HepG2 (cell line): Measurements from ENCODE around the gene RNASE13. TPM values are rescaled to one million over a fixed set of nuclear protein-coding genes. Genes with fewer than 3 reads are reported as not detected.
A peak's percentile ranks its signal among the peaks of the same experiment; 100 is the strongest.

ENCODE experiments used
- CHD4 ChIP-seq: fragments of 200-600 bp; sonication (generic); IDR thresholded peaks from 2 replicates; pipeline ENCODE4 v1.7.0; 2017; ENCODE audit warnings: mild to moderate bottlenecking, low read length, borderline replicate concordance
- ELF3 ChIP-seq: IDR thresholded peaks from 2 replicates; pipeline ENCODE4 v1.6.1; 2016; ENCODE audit warnings: missing genetic modification reagents, missing compliant biosample characterization
- GATA4 ChIP-seq: sonication (generic); IDR thresholded peaks from 2 replicates; pipeline ENCODE4 v1.6.1; 2016; ENCODE audit warnings: antibody characterized with exemption, low read depth, borderline replicate concordance
- HNRNPK ChIP-seq: fragments of 200-400 bp; formaldehyde crosslinking; IDR thresholded peaks from 2 replicates; pipeline ENCODE4 v1.6.1; 2018; ENCODE audit warnings: low read length, low read depth, moderate library complexity, mild to moderate bottlenecking; ENCODE audit not compliant: poor library complexity, severe bottlenecking
- HOXA7 ChIP-seq: sonication (generic); formaldehyde crosslinking; IDR thresholded peaks from 2 replicates; pipeline ENCODE4 v1.8.1; 2022; ENCODE audit warnings: mild to moderate bottlenecking, missing genetic modification reagents, moderate library complexity
- KDM1A ChIP-seq: IDR thresholded peaks from 2 replicates; pipeline ENCODE4 v1.6.1; 2016; ENCODE audit warnings: missing compliant biosample characterization
- MED1 ChIP-seq: sonication (generic); formaldehyde crosslinking; IDR thresholded peaks from 2 replicates; pipeline ENCODE4 v1.4.0; 2020; ENCODE audit warnings: missing genetic modification reagents
- NFE2L1 ChIP-seq: sonication (generic); formaldehyde crosslinking; IDR thresholded peaks from 2 replicates; pipeline ENCODE4 v1.4.0; 2020; ENCODE audit warnings: missing genetic modification reagents, mild to moderate bottlenecking, borderline replicate concordance
- PRPF4 ChIP-seq: fragments of 200-400 bp; formaldehyde crosslinking; IDR thresholded peaks from 2 replicates; pipeline ENCODE4 v1.6.1; 2016; ENCODE audit warnings: low read length, low read depth; ENCODE audit not compliant: poor library complexity, severe bottlenecking
- SMARCC2 ChIP-seq: fragments of 450-650 bp; IDR thresholded peaks from 2 replicates; pipeline ENCODE4 v1.6.1; 2017; ENCODE audit warnings: antibody characterized with exemption, mild to moderate bottlenecking
- SRY ChIP-seq: sonication (generic); formaldehyde crosslinking; IDR thresholded peaks from 2 replicates; pipeline ENCODE4 v1.8.0; 2022; ENCODE audit warnings: mild to moderate bottlenecking, missing genetic modification reagents
- STAT5B ChIP-seq: sonication (generic); formaldehyde crosslinking; IDR thresholded peaks from 2 replicates; pipeline ENCODE4 v1.4.0; 2020; ENCODE audit warnings: missing genetic modification reagents
- YY1 ChIP-seq: IDR thresholded peaks from 2 replicates; pipeline ENCODE4 v1.6.1; 2011; ENCODE audit warnings: low read length, low read depth, moderate library complexity, mild to moderate bottlenecking; ENCODE audit not compliant: insufficient read depth, insufficient replicate concordance
- ZC3H4 ChIP-seq: sonication (generic); formaldehyde crosslinking; IDR thresholded peaks from 2 replicates; pipeline ENCODE4 v1.4.0; 2020; ENCODE audit warnings: missing genetic modification reagents, borderline replicate concordance
- ZFP90 ChIP-seq: sonication (generic); formaldehyde crosslinking; IDR thresholded peaks from 2 replicates; pipeline ENCODE4 v1.8.0; 2022; ENCODE audit warnings: missing genetic modification reagents, mild to moderate bottlenecking, inconsistent platforms, borderline replicate concordance
- ZMAT5 ChIP-seq: sonication (generic); formaldehyde crosslinking; IDR thresholded peaks from 2 replicates; pipeline ENCODE4 v1.5.0; 2020; ENCODE audit warnings: mild to moderate bottlenecking, low read depth, missing genetic modification reagents, borderline replicate concordance
- ZNF101 ChIP-seq: sonication (generic); formaldehyde crosslinking; IDR thresholded peaks from 2 replicates; pipeline ENCODE4 v1.4.0; 2020; ENCODE audit warnings: mild to moderate bottlenecking, low read depth, missing genetic modification reagents, borderline replicate concordance
- ZNF446 ChIP-seq: sonication (generic); formaldehyde crosslinking; IDR thresholded peaks from 2 replicates; pipeline ENCODE4 v1.5.0; 2020; ENCODE audit warnings: mild to moderate bottlenecking, missing genetic modification reagents
- ZNF552 ChIP-seq: sonication (generic); formaldehyde crosslinking; IDR thresholded peaks from 2 replicates; pipeline ENCODE4 v1.9.0; 2022; ENCODE audit warnings: missing genetic modification reagents, mild to moderate bottlenecking, borderline replicate concordance
- ZNF644 ChIP-seq: IDR thresholded peaks from 2 replicates; pipeline ENCODE4 v1.6.1; 2016; ENCODE audit warnings: low read depth
- ZNF7 ChIP-seq: IDR thresholded peaks from 2 replicates; pipeline ENCODE4 v1.6.1; 2016; ENCODE audit warnings: missing biosample characterization, missing genetic modification reagents
- polyA plus RNA-seq, 8 experiments: library from polyadenylated mRNA; depleted of rRNA in 3 of 8; stranded (reverse) in 7 of 8; unstranded in 1 of 8; fragments of >200 nt; fragmentation: Illumina TruSeq in 4 of 8; extraction: Trizol in 4 of 8; gene quantifications; 2 replicates each; pipeline versions ENCODE4 v1.2.1 to v1.2.3, GENCODE V29; 2011 to 2016; ENCODE audit warnings: low read depth in 4 of 8, missing spikeins in 1 of 8, mixed read lengths in 1 of 8; ENCODE audit not compliant: insufficient read depth in 1 of 8
- total RNA-seq, 5 experiments: library from RNA; depleted of rRNA; stranded (reverse); fragments of >200 nt; fragmentation: Illumina TruSeq; extraction: Trizol; gene quantifications; 2 replicates each; pipeline ENCODE4 v1.2.3, GENCODE V29; 2016; ENCODE audit warnings: low read depth in 1 of 5
- TF ChIP-seq, protein P1 (sequence below): sonication (generic); formaldehyde crosslinking; IDR thresholded peaks from 2 replicates; pipeline ENCODE4; 2020; ENCODE audit warnings: missing genetic modification reagents, mild to moderate bottlenecking, borderline replicate concordance
- TF ChIP-seq, protein P2 (sequence below): IDR thresholded peaks from 2 replicates; pipeline ENCODE4 v1.6.1; 2016; ENCODE audit warnings: mild to moderate bottlenecking
- TF ChIP-seq, protein P3 (sequence below): sonication (generic); formaldehyde crosslinking; IDR thresholded peaks from 2 replicates; pipeline ENCODE4 v1.5.1; 2020; ENCODE audit warnings: mild to moderate bottlenecking, moderate library complexity, missing genetic modification reagents

The RNASE13 gene
- total and polyA plus RNA-seq, 2 of the 13 experiments (the other 11 are each of a cell fraction or from before 2014, with no cell fraction given), result 1.0 TPM; not detected in 1

DNA sequence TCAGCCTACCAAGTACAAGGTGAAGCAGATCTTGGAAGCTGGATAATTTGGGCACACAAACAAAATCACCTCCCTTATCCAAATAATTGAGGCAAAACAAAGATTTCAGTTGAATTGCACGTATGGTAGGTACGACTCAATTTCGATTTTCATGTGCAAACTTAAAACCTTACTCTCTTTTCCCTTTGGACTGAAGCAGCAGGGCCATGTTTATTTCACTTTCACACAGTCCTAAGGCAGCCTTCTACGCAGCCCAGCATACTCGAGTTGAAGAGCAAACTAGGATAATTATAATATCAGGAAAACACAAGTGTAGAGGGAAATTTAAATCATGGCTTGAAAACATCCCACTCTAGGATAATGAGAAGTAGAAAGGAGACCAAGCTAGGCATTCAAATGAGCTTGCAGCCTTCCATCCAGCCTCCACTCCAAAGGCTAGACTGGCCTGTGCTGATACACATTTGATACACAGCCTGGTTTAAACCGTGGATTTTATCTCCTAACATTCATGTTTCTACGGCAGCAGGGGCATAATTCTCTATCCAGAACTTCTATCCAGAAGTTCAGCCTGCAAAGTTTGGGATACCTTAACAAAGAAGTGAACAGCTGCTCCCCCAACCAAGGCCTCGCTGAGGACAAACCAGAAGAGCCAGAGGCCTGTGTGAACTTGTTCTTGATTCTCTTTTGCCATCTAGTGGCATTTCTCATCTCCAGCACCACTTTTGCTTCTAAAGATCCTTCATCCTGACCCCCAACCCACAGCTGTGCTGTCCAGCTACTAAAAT lies 5.2 kb upstream of the RNASE13 start (continued):
- TF ChIP-seq MED1 (CRISPR knock-in tag) (peak; percentile 35; the same call in 1 of the 2 replicates), KDM1A (CRISPR knock-in tag) (no peak), STAT5B (CRISPR knock-in tag) (no peak), HNRNPK (no peak), YY1 (peak; percentile 0), ZNF446 (CRISPR knock-in tag) (no peak), SMARCC2 (no peak), ZNF101 (CRISPR knock-in tag) (no peak), HOXA7 (no peak), ZFP90 (CRISPR knock-in tag) (no peak), ZNF7 (CRISPR knock-in tag) (no peak), ZNF552 (no peak), ELF3 (peak; percentile 50; the same call in 1 of the 2 replicates), SRY (CRISPR knock-in tag) (no peak), GATA4 (no peak), CHD4 (no peak), NFE2L1 (no peak), ZC3H4 (CRISPR knock-in tag) (0 out of 2 replicates have a peak, but pooled peaks have one; percentile 36), ZMAT5 (CRISPR knock-in tag) (no peak), ZNF644 (CRISPR knock-in tag) (no peak), PRPF4 (no peak)
- TF ChIP-seq, protein P1, sequence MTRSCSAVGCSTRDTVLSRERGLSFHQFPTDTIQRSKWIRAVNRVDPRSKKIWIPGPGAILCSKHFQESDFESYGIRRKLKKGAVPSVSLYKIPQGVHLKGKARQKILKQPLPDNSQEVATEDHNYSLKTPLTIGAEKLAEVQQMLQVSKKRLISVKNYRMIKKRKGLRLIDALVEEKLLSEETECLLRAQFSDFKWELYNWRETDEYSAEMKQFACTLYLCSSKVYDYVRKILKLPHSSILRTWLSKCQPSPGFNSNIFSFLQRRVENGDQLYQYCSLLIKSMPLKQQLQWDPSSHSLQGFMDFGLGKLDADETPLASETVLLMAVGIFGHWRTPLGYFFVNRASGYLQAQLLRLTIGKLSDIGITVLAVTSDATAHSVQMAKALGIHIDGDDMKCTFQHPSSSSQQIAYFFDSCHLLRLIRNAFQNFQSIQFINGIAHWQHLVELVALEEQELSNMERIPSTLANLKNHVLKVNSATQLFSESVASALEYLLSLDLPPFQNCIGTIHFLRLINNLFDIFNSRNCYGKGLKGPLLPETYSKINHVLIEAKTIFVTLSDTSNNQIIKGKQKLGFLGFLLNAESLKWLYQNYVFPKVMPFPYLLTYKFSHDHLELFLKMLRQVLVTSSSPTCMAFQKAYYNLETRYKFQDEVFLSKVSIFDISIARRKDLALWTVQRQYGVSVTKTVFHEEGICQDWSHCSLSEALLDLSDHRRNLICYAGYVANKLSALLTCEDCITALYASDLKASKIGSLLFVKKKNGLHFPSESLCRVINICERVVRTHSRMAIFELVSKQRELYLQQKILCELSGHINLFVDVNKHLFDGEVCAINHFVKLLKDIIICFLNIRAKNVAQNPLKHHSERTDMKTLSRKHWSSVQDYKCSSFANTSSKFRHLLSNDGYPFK, result no peak
- TF ChIP-seq, protein P2, sequence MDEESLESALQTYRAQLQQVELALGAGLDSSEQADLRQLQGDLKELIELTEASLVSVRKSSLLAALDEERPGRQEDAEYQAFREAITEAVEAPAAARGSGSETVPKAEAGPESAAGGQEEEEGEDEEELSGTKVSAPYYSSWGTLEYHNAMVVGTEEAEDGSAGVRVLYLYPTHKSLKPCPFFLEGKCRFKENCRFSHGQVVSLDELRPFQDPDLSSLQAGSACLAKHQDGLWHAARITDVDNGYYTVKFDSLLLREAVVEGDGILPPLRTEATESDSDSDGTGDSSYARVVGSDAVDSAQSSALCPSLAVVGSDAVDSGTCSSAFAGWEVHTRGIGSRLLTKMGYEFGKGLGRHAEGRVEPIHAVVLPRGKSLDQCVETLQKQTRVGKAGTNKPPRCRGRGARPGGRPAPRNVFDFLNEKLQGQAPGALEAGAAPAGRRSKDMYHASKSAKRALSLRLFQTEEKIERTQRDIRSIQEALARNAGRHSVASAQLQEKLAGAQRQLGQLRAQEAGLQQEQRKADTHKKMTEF (CRISPR knock-in tag), result peak; percentile 54
- TF ChIP-seq, protein P3, sequence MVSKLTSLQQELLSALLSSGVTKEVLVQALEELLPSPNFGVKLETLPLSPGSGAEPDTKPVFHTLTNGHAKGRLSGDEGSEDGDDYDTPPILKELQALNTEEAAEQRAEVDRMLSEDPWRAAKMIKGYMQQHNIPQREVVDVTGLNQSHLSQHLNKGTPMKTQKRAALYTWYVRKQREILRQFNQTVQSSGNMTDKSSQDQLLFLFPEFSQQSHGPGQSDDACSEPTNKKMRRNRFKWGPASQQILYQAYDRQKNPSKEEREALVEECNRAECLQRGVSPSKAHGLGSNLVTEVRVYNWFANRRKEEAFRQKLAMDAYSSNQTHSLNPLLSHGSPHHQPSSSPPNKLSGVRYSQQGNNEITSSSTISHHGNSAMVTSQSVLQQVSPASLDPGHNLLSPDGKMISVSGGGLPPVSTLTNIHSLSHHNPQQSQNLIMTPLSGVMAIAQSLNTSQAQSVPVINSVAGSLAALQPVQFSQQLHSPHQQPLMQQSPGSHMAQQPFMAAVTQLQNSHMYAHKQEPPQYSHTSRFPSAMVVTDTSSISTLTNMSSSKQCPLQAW (CRISPR knock-in tag), result 0 out of 2 replicates have a peak, but pooled peaks have one; percentile 35
